Fibroblast of the conjunctiva (primary cell): ENCODE measurements around the gene KIR2DL1.
"Not testable (repeated sequence)": the region's sequence is repeated elsewhere in the genome, so short reads cannot be mapped to it uniquely, and the experiment has no call there.

Experiments used
- DNase-seq: peaks from one replicate; pipeline ENCODE4 v3.0.0-alpha.2; 2010; ENCODE audit warnings: low read depth

KIR2DL1 gene

GRCh38 chr19:54817670-54818536 is 48.3 kb downstream of the KIR2DL1 start:
- DNase-seq: no peak

- not testable (repeated sequence) for DNase-seq
Measured at GRCh38 chr19:54824416-54824815, 54.8 kb downstream of the KIR2DL1 start.

- not testable (repeated sequence) for DNase-seq
Measured at GRCh38 chr19:54825326-54825725, 55.7 kb downstream of the KIR2DL1 start.

GRCh38 chr19:54828064-54828463 is 58.5 kb downstream of the KIR2DL1 start:
- DNase-seq: not testable (repeated sequence)

- not testable (repeated sequence) for DNase-seq
Measured at GRCh38 chr19:54832496-54832895, 62.9 kb downstream of the KIR2DL1 start, which contains the start of gene KIR2DS4. Gene KIR2DS4 (plus strand): TSS chr19:54832676.
